GM18505 (cell line): ENCODE results near the gene FH.

Source experiments
- ATAC-seq: cut with Tn5 transposase; IDR thresholded peaks from one replicate; pipeline ENCODE4 v1.9.1; 2021; ENCODE audit not compliant: unreplicated experiment
- POLR2A ChIP-seq: IDR thresholded peaks from 4 replicates; pipeline ENCODE4 v1.6.1; 2011; ENCODE audit warnings: borderline replicate concordance; ENCODE audit not compliant: insufficient read depth, insufficient read length; ENCODE audit errors: extremely low read depth

The FH gene

GRCh38 chr1:241536304-241536703 lies 16.7 kb upstream of the FH start:
- no peak for ATAC-seq
- TF ChIP-seq POLR2A: no peak

DNA sequence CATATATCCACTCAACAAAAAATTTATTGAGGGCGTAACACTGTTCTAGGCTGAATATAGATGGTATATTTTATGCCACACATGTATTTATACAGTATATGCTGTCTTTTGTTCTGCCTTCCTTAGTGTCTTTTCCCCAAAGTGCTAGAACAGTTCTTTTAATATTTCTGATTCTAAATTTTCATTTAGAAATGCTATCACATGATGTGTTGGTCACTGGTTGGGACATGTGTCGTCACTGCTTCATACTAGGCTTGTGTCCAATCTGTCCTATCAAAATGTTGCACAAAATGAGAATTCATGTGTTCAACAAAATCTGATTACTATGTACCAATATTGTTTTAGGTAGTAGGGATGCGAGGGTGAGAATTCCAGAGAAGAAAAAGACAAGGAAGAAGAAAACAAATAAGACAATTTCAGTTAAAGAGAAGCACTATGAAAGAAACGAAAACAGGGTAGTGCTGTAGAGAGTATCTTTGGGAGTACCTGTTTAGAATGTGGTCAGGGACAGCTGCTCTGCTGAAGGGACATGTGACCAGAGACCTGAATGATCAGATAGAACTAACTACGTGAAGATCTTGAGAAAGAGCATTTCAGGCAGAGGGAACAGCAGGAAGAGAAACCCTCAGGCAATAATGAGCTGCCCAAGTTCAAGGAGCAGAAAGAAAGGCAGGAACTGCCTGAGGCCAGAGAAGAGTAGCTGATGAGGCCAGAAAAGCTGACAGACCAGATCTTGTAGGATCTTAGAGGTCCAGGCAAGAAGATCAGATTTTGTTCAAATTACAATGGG lies 14.0 kb upstream of the FH start:
- TF ChIP-seq POLR2A: no peak
- ATAC-seq: peak; percentile 34

- TF ChIP-seq POLR2A: peak; percentile 63
- peak; percentile 59 for ATAC-seq
Observed at GRCh38 chr1:241532864-241533263, 13.3 kb upstream of the FH start.

GRCh38 chr1:241532162-241532531 lies 12.6 kb upstream of the FH start, which contains the start of gene KMO:
TSS of gene KMO (plus strand) at chr1:241532378. CDS start at chr1:241532445, 67 bp downstream.
- ATAC-seq: peak; percentile 26
- peak; percentile 33 for TF ChIP-seq POLR2A

GRCh38 chr1:241531195-241532161 lies 11.9 kb upstream of the FH start:
- peak; percentile 57 for ATAC-seq
- TF ChIP-seq POLR2A: no peak

- no peak for TF ChIP-seq POLR2A
- no peak for ATAC-seq
Observed at GRCh38 chr1:241527146-241527545, 7.6 kb upstream of the FH start.

GRCh38 chr1:241525026-241525425 lies 5.5 kb upstream of the FH start:
- TF ChIP-seq POLR2A: no peak
- ATAC-seq: no peak

- ATAC-seq: no peak
- no peak for TF ChIP-seq POLR2A
Observed at GRCh38 chr1:241521718-241522117, 2.2 kb upstream of the FH start.

DNA sequence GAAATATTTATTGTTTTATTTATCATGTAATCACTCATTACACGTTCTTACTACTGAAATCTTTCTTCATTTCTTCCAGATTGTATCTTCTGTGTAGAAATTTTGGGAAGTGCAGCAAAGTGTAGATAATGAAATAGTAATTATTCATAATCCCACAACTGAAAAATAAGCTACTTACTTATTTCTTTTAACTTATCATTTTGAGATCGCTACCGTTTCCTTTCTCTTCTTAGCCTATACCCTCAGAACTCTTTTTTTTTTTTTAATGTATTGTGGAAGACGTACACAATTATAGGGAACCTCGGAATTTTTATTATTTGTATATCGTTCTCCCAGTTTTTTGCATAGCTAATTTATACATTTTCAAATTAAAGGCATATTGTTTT lies 518 bp upstream of the FH start:
- no peak for TF ChIP-seq POLR2A
- no peak for ATAC-seq

DNA sequence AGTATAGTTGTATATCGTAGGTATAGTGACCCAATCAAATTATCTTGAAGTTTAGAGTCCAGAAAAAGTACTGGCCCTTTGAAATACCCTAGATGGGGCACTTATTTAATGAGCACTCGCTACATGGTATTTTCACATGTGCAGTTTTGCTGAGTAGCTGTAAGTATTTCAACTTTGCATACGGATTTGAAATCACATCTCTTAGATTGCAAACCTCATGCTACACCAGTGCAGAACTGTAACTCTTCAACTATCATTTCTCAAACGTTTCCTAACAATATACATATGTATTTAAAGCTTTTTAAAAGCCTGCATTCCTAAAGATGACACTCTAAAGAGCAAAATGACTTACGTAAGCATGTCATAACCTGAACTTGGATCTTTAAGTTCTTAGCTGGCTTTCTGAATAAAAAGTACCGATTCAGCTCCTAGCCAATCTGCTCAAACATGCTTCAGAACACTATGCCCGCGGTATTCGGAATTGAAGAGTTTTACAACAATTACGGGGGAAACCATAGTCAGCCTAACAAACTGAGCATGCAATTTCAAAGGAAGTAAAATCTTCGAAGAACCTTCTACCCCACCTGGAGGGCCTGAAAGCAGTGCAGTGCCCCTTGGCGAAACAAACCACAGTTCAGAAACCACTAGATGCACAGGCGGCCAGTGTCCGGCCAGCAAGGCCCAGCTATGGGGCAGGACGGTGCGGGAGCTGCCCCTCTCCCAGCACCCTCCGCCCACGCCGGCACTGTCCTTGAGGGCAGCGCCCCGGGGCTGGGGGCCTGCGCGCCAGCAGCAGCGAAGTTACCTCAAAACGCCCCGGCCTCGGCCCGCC lies 863 bp downstream of the FH start:
- peak; percentile 40 for ATAC-seq

DNA sequence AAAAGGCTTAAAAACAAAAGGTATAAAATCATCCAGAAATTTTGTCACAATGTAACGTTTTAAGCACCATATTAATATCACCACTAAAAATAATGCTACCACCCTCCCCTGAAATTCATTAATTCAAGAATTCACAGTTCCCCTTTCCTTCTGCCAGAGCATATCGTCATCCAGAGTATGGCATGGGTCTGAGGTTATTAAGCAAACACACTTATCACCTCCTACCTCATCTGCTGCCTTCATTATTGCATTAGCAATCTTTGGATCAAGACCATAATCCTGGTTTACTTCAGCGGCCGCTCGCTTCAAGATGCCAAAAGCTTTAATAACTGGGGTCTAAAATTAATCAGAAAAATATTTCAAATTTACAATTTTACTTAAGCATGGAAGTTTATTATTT lies 6.2 kb downstream of the FH start:
- no peak for ATAC-seq
- TF ChIP-seq POLR2A: no peak

More for the DNA sequence above, 863 bp downstream of the FH start:
- no peak for TF ChIP-seq POLR2A

DNA sequence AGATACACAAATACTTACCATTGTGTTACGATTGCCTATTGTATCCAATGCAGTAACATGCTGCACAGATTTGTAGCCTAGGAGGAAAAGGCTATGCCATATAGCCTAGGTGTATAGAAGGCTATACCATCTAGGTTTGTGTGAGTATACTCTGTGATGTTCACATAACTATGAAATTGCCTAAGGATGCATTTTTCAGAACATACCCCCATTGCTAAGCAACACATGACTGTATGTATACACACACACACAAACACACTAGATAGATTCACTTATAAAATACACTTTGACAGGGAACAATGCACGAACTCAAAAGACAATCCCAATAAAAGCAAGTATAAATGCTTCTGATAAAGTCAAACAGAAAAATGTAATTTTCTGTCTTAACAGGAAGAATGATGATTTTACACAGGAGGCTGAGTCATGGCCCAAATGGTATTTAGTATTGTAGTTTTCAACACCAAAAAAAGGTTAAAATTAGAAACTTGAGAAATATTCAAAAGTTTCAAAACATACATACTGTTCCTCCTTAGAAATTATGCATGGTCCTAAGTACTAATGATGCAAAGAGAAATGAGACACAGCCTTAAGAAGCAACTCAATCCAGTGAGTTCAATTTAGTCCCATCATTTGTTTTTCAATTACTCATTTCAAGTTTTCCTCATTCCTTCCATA lies 12.2 kb downstream of the FH start:
- ATAC-seq: no peak
- TF ChIP-seq POLR2A: no peak
